Prostate gland (tissue), 2 donors: ENCODE measurements around the gene SULT1A3.
"Not testable (repeated sequence)": the region's sequence is repeated elsewhere in the genome, so short reads cannot be mapped to it uniquely, and the experiment has no call there.

Experiments
- POLR2A ChIP-seq: fragments of 450-650 bp; IDR thresholded peaks from one replicate; pipeline ENCODE4 v1.6.1; 2016; ENCODE audit warnings: antibody characterized with exemption, mild to moderate bottlenecking
- POLR2AphosphoS5 ChIP-seq: sonication (generic); formaldehyde crosslinking; IDR thresholded peaks from one replicate; pipeline ENCODE4 v1.6.1; 2017; ENCODE audit warnings: antibody characterized with exemption
- TF ChIP-seq, protein P1 (sequence below), 4 experiments: fragments of 200-600 bp in 2 of 4; fragments of 450-650 bp in 2 of 4; sonication (generic) in 2 of 4; IDR thresholded peaks; 1 replicate in 3 of 4; 2 replicates in 1 of 4; pipeline ENCODE4 v1.5.1; 2016 to 2019; ENCODE audit warnings: antibody characterized with exemption in 4 of 4, mild to moderate bottlenecking in 2 of 4, moderate library complexity in 2 of 4

DNA sequence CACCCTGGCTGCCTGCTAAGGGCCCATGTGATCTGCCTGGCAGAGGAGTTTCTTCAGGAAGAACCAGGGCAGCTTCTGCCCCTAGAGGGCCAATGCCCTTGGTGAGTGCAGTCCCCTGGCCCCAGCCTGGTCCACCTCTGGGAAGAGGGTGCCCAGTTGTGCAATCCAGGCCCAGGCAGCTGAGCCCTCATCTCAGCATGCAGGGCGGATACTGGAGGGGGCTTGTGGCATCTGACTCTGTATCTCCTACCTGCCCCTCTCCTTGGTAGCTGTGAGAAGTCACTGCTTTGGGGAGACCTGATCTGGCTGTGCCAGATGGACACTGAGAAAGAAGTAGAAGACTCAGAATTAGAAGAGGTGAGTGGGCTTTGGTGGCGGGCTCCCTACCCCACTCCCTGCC lies 2.1 kb upstream of the SULT1A3 start:
- TF ChIP-seq, protein P1, sequence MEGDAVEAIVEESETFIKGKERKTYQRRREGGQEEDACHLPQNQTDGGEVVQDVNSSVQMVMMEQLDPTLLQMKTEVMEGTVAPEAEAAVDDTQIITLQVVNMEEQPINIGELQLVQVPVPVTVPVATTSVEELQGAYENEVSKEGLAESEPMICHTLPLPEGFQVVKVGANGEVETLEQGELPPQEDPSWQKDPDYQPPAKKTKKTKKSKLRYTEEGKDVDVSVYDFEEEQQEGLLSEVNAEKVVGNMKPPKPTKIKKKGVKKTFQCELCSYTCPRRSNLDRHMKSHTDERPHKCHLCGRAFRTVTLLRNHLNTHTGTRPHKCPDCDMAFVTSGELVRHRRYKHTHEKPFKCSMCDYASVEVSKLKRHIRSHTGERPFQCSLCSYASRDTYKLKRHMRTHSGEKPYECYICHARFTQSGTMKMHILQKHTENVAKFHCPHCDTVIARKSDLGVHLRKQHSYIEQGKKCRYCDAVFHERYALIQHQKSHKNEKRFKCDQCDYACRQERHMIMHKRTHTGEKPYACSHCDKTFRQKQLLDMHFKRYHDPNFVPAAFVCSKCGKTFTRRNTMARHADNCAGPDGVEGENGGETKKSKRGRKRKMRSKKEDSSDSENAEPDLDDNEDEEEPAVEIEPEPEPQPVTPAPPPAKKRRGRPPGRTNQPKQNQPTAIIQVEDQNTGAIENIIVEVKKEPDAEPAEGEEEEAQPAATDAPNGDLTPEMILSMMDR (IDR thresholded peaks at IDR 0.05): not testable (repeated sequence)
- not testable (repeated sequence) for TF ChIP-seq POLR2A, POLR2AphosphoS5
